ENCODE data around the gene EHHADH. TPM values are rescaled to one million over a fixed set of nuclear protein-coding genes. Genes with fewer than 3 reads are reported as not detected.

The EHHADH gene
- polyA plus RNA-seq, 1 of the 3 experiments (the other 2 are of a cell fraction) = 2.5 TPM

DNA sequence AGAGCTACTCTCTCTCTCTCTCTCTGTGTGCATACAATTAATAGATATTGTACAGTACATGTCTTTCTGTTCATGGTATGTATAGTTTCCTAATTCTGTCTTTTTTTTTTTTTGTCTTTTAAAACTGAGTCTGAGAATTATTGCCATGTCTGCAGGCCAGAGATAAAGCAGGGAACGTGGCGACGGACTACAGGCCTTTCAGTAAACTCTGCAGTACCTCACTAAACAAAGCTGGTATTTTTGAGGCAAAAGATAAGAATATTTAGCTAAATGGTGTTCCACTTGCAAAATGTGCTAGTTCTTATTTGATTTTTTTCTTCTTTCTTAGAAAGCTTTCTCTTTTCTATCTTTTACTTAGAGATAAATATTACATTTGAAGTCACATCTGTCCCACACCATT, 44.0 kb upstream of the EHHADH start (continued):
- TF ChIP-seq, protein P1, sequence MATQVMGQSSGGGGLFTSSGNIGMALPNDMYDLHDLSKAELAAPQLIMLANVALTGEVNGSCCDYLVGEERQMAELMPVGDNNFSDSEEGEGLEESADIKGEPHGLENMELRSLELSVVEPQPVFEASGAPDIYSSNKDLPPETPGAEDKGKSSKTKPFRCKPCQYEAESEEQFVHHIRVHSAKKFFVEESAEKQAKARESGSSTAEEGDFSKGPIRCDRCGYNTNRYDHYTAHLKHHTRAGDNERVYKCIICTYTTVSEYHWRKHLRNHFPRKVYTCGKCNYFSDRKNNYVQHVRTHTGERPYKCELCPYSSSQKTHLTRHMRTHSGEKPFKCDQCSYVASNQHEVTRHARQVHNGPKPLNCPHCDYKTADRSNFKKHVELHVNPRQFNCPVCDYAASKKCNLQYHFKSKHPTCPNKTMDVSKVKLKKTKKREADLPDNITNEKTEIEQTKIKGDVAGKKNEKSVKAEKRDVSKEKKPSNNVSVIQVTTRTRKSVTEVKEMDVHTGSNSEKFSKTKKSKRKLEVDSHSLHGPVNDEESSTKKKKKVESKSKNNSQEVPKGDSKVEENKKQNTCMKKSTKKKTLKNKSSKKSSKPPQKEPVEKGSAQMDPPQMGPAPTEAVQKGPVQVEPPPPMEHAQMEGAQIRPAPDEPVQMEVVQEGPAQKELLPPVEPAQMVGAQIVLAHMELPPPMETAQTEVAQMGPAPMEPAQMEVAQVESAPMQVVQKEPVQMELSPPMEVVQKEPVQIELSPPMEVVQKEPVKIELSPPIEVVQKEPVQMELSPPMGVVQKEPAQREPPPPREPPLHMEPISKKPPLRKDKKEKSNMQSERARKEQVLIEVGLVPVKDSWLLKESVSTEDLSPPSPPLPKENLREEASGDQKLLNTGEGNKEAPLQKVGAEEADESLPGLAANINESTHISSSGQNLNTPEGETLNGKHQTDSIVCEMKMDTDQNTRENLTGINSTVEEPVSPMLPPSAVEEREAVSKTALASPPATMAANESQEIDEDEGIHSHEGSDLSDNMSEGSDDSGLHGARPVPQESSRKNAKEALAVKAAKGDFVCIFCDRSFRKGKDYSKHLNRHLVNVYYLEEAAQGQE (IDR thresholded peaks at IDR 0.05; ENCODE audit: low read depth, low read length) = no peak
- TF ChIP-seq RAD21 (IDR thresholded peaks at IDR 0.05; ENCODE audit: low read length) = no peak

DNA sequence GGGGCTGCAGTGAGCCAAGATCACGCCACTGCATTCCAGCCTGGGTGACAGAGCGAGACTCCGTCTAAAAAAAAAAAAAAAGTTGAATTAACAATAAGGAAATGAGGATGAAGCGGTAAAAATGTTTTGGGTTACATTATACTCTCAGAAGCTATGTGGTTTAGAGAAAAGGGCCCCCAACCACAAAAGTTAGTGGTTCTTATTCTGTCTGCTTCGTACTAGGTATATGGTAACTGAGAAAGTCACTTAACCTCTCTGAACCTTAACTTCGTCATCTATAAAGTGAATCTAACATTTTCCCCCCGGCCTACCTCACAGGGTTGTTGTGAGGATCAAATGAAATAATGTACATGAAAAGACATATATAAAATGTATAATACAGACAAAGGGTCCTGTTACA, 38.4 kb upstream of the EHHADH start:
- Histone ChIP-seq H3K36me3 (replicated peaks in 1 of 2; ENCODE audit: control insufficient read depth in 1 of 2, insufficient read depth in 2 of 2, low read length in 1 of 2) (peaks cover 16 to 23% of the 10 kb centered on the region in 2 experiments), H3K9me3 (no peaks in the 10 kb centered on the region), H3K9ac (no peak overlapping the region), H3K27ac (ENCODE audit: low read depth in 2 of 2, low read length in 1 of 2) (no peak overlapping the region), H2AFZ (ENCODE audit: low read depth) (no peak overlapping the region), H3K4me2 (no peak overlapping the region), H3K27me3 (ENCODE audit: insufficient read depth) (no peaks in the 10 kb centered on the region), H4K20me1 (ENCODE audit: insufficient read depth) (no peaks in the 10 kb centered on the region), H3K79me2 (ENCODE audit: insufficient read depth) (no peaks in the 10 kb centered on the region), H3F3A (replicated peaks; ENCODE audit: insufficient read depth) (no peaks in the 10 kb centered on the region), H3K4me3 (ENCODE audit: low read depth in 2 of 2, low read length in 1 of 2) (no peak overlapping the region), H3K4me1 (ENCODE audit: control insufficient read depth in 1 of 2, insufficient read depth in 2 of 2, low read depth in 1 of 2, low read length in 1 of 2) (no peaks in the 10 kb centered on the region; a peak in 1 of 4 replicates), H3K9me2 (no peaks in the 10 kb centered on the region)
- 89% methylated on average over 7 of the region's 7 CpGs for WGBS (ENCODE audit: low lambda C conversion rate)
- no peak for DNase-seq
- ChIA-PET POLR2A (no interaction called here), CTCF (interaction anchor here (1.5 to 3.1 kb wide), 2 partner anchors 12 to 16 kb away, joined by 4 to 10 read pairs; no protein-coding TSS in a partner anchor)
- TF ChIP-seq POLR2AphosphoS5 (IDR thresholded peaks at IDR 0.05; ENCODE audit: low read depth, low read length) = no peak
- no peak for TF ChIP-seq FOXJ3 (CRISPR knock-in tag; IDR thresholded peaks at IDR 0.05)
- no peak for TF ChIP-seq CHD2 (IDR thresholded peaks at IDR 0.05; ENCODE audit: low read length, partially characterized antibody)

DNA sequence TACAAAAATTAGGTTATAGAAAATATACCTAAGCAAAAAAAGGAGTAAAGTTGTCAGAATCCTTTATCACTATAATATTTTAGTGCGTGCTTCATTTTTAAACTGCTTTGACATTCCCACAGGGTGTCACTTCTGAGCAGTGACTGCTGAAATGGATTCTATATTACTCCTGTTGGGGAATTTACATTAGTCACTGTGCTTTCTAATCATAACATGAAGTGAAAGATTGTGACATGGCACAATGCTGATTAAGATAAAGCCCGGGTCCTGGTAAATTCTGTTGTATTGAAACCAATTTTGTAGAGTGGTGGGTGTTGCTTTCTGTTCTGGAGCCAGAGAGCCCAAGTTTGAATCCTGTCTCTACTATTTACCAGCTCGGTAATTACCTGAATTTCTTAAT, 36.4 kb upstream of the EHHADH start:
- no peaks in the 10 kb centered on the region for H3K9me2 ChIP-seq
- H3K9me3 ChIP-seq = no peaks in the 10 kb centered on the region
- H2AFZ ChIP-seq (ENCODE audit: low read depth) = no peak overlapping the region
- H3K36me3 ChIP-seq (replicated peaks in 1 of 2; ENCODE audit: control insufficient read depth in 1 of 2, insufficient read depth in 2 of 2, low read length in 1 of 2) = peaks cover 27 to 34% of the 10 kb centered on the region in 2 experiments
- no peak overlapping the region for H3K4me2 ChIP-seq
- no peak overlapping the region for H3K9ac ChIP-seq
- no peak for DNase-seq
- CTCF ChIA-PET = no interaction called here
- no peaks in the 10 kb centered on the region; a peak in 1 of 4 replicates for H3K4me1 ChIP-seq (ENCODE audit: control insufficient read depth in 1 of 2, insufficient read depth in 2 of 2, low read depth in 1 of 2, low read length in 1 of 2)
- no peaks in the 10 kb centered on the region for H3F3A ChIP-seq (replicated peaks; ENCODE audit: insufficient read depth)
- no peak overlapping the region for H3K4me3 ChIP-seq (ENCODE audit: low read depth in 2 of 2, low read length in 1 of 2)
- H3K27me3 ChIP-seq (ENCODE audit: insufficient read depth) = no peaks in the 10 kb centered on the region
- no peak overlapping the region for H3K27ac ChIP-seq (ENCODE audit: low read depth in 2 of 2, low read length in 1 of 2)
- no peaks in the 10 kb centered on the region for H4K20me1 ChIP-seq (ENCODE audit: insufficient read depth)
- 69% methylated on average over 3 of the region's 3 CpGs for WGBS (ENCODE audit: low lambda C conversion rate)
- TF ChIP-seq POLR2AphosphoS5 (IDR thresholded peaks at IDR 0.05; ENCODE audit: low read depth, low read length) (no peak), RXRA (IDR thresholded peaks at IDR 0.05; ENCODE audit: borderline replicate concordance, low read depth) (no peak), RAD21 (IDR thresholded peaks at IDR 0.05; ENCODE audit: low read length) (no peak), RCOR1 (IDR thresholded peaks at IDR 0.05; ENCODE audit: low read length) (no peak), GABPA (IDR thresholded peaks at IDR 0.05; ENCODE audit: low read depth) (no peak), MEF2A (IDR thresholded peaks at IDR 0.05; ENCODE audit: borderline replicate concordance, low read depth) (no peak), TAF1 (IDR thresholded peaks at IDR 0.05; ENCODE audit: borderline replicate concordance, low read depth, low read length) (no peak), TCF12 (IDR thresholded peaks at IDR 0.05) (no peak), RFX5 (IDR thresholded peaks at IDR 0.05; ENCODE audit: low read length) (no peak), MAX (IDR thresholded peaks at IDR 0.05; ENCODE audit: low read depth) (no peak), TEAD4 (IDR thresholded peaks at IDR 0.05; ENCODE audit: borderline replicate concordance, insufficient read depth) (no peak), MXI1 (IDR thresholded peaks at IDR 0.05; ENCODE audit: low read depth, low read length) (no peak), NFIC (IDR thresholded peaks at IDR 0.05; ENCODE audit: borderline replicate concordance) (no peak), SIN3A (IDR thresholded peaks at IDR 0.05; ENCODE audit: borderline replicate concordance, low read depth, low read length) (no peak)
- TF ChIP-seq, protein P1 (IDR thresholded peaks at IDR 0.05; ENCODE audit: low read depth, low read length) = no peak
- POLR2A ChIA-PET = no interaction called here
- no peaks in the 10 kb centered on the region; the same call in 1 of the 2 replicates for H3K79me2 ChIP-seq (ENCODE audit: insufficient read depth)
